IPS-20b (cell line): ENCODE results near the gene GRK5.

ENCODE experiments used
- H3K27ac ChIP-seq: one replicate; pipeline ENCODE4 v1.5.1; 2013; ENCODE audit warnings: low read length
- H3K27me3 ChIP-seq: 2 replicates; pipeline ENCODE4 v1.6.1; 2013; ENCODE audit warnings: mild to moderate bottlenecking, low read length, inconsistent platforms; ENCODE audit not compliant: insufficient read depth
- H3K36me3 ChIP-seq: 2 replicates; pipeline ENCODE4 v1.6.1; 2013; ENCODE audit warnings: low read depth, mild to moderate bottlenecking, inconsistent platforms, low read length, moderate library complexity; ENCODE audit not compliant: insufficient read depth
- H3K4me1 ChIP-seq: 2 replicates; pipeline ENCODE4 v1.6.1; 2013; ENCODE audit warnings: mild to moderate bottlenecking, control low read depth, inconsistent platforms, low read length, moderate library complexity; ENCODE audit not compliant: insufficient read depth
- H3K4me3 ChIP-seq: 2 replicates; pipeline ENCODE4 v1.5.1; 2013; ENCODE audit warnings: mild to moderate bottlenecking, low read length, inconsistent platforms
- H3K9ac ChIP-seq: 2 replicates; pipeline ENCODE4 v1.6.1; 2013; ENCODE audit warnings: low read depth, mild to moderate bottlenecking, inconsistent platforms, low read length, moderate library complexity
- H3K9me3 ChIP-seq: 2 replicates; pipeline ENCODE4 v1.6.1; 2013; ENCODE audit warnings: mild to moderate bottlenecking, low read depth, low read length, inconsistent platforms; ENCODE audit not compliant: insufficient read depth

Gene GRK5

GRCh38 chr10:119291223-119291900, 84.0 kb downstream of the GRK5 start:
- H3K36me3 ChIP-seq, result no peaks in the 10 kb centered on the region
- no peaks in the 10 kb centered on the region for H3K9me3 ChIP-seq
- no peak overlapping the region for H3K4me3 ChIP-seq
- H3K9ac ChIP-seq, result no peak overlapping the region
- no peaks in the 10 kb centered on the region for H3K4me1 ChIP-seq
- H3K27me3 ChIP-seq, result no peaks in the 10 kb centered on the region
- H3K27ac ChIP-seq, result no peak overlapping the region

GRCh38 chr10:119292968-119293760, 85.8 kb downstream of the GRK5 start:
- H3K9me3 ChIP-seq, result 0 out of 2 replicates have a peak, but pooled peaks cover 3% of the 10 kb centered on the region
- H3K9ac ChIP-seq, result no peak overlapping the region
- H3K4me3 ChIP-seq, result no peak overlapping the region
- no peaks in the 10 kb centered on the region for H3K27me3 ChIP-seq
- H3K27ac ChIP-seq, result no peak overlapping the region
- no peaks in the 10 kb centered on the region for H3K36me3 ChIP-seq
- H3K4me1 ChIP-seq, result no peaks in the 10 kb centered on the region

GRCh38 chr10:119296703-119297102, 89.3 kb downstream of the GRK5 start:
- Histone ChIP-seq H3K36me3 (no peaks in the 10 kb centered on the region), H3K4me3 (no peak overlapping the region), H3K9ac (no peak overlapping the region), H3K4me1 (no peaks in the 10 kb centered on the region), H3K9me3 (0 out of 2 replicates have a peak, but pooled peaks cover 3% of the 10 kb centered on the region), H3K27ac (no peak overlapping the region), H3K27me3 (no peaks in the 10 kb centered on the region)

- no peak overlapping the region for H3K4me3 ChIP-seq
- no peak overlapping the region for H3K9ac ChIP-seq
- no peak overlapping the region for H3K27ac ChIP-seq
- no peaks in the 10 kb centered on the region for H3K36me3 ChIP-seq
- H3K9me3 ChIP-seq, result 0 out of 2 replicates have a peak, but pooled peaks cover 3% of the 10 kb centered on the region
- no peaks in the 10 kb centered on the region for H3K27me3 ChIP-seq
- no peaks in the 10 kb centered on the region for H3K4me1 ChIP-seq
Observed at GRCh38 chr10:119297207-119297968, 90.0 kb downstream of the GRK5 start.

- Histone ChIP-seq H3K27me3 (no peaks in the 10 kb centered on the region), H3K9me3 (0 out of 2 replicates have a peak, but pooled peaks cover 3% of the 10 kb centered on the region), H3K9ac (no peak overlapping the region), H3K4me1 (no peaks in the 10 kb centered on the region), H3K4me3 (no peak overlapping the region), H3K27ac (no peak overlapping the region), H3K36me3 (no peaks in the 10 kb centered on the region)
Observed at GRCh38 chr10:119298810-119299209, 91.4 kb downstream of the GRK5 start.

GRCh38 chr10:119299531-119299930, 92.2 kb downstream of the GRK5 start:
- H3K4me1 ChIP-seq, result no peaks in the 10 kb centered on the region
- no peak overlapping the region for H3K4me3 ChIP-seq
- H3K36me3 ChIP-seq, result no peaks in the 10 kb centered on the region
- no peak overlapping the region for H3K9ac ChIP-seq
- no peaks in the 10 kb centered on the region for H3K27me3 ChIP-seq
- no peak overlapping the region for H3K27ac ChIP-seq
- H3K9me3 ChIP-seq, result 0 out of 2 replicates have a peak, but pooled peaks cover 3% of the 10 kb centered on the region

GRCh38 chr10:119301397-119301796, 94.0 kb downstream of the GRK5 start:
- Histone ChIP-seq H3K4me1 (no peaks in the 10 kb centered on the region; the same call in 1 of the 2 replicates), H3K4me3 (no peak overlapping the region), H3K9me3 (0 out of 2 replicates have a peak, but pooled peaks cover 3% of the 10 kb centered on the region), H3K36me3 (no peaks in the 10 kb centered on the region), H3K27me3 (no peaks in the 10 kb centered on the region), H3K27ac (no peak overlapping the region), H3K9ac (no peak overlapping the region)

GRCh38 chr10:119302172-119302571, 94.8 kb downstream of the GRK5 start:
- Histone ChIP-seq H3K27ac (no peak overlapping the region), H3K9me3 (0 out of 2 replicates have a peak, but pooled peaks cover 2% of the 10 kb centered on the region), H3K36me3 (no peaks in the 10 kb centered on the region), H3K4me1 (no peaks in the 10 kb centered on the region; the same call in 1 of the 2 replicates), H3K4me3 (no peak overlapping the region), H3K27me3 (no peaks in the 10 kb centered on the region), H3K9ac (no peak overlapping the region)

- H3K36me3 ChIP-seq, result no peaks in the 10 kb centered on the region
- no peak overlapping the region for H3K27ac ChIP-seq
- no peaks in the 10 kb centered on the region for H3K9me3 ChIP-seq
- H3K4me3 ChIP-seq, result no peak overlapping the region
- no peaks in the 10 kb centered on the region; the same call in 1 of the 2 replicates for H3K4me1 ChIP-seq
- no peaks in the 10 kb centered on the region for H3K27me3 ChIP-seq
- H3K9ac ChIP-seq, result no peak overlapping the region
Observed at GRCh38 chr10:119302591-119303253, 95.4 kb downstream of the GRK5 start.

GRCh38 chr10:119303886-119304285, 96.5 kb downstream of the GRK5 start:
- Histone ChIP-seq H3K9me3 (no peaks in the 10 kb centered on the region), H3K9ac (no peak overlapping the region), H3K4me1 (no peaks in the 10 kb centered on the region; the same call in 1 of the 2 replicates), H3K27me3 (no peaks in the 10 kb centered on the region), H3K36me3 (no peaks in the 10 kb centered on the region), H3K4me3 (no peak overlapping the region), H3K27ac (no peak overlapping the region)

- no peaks in the 10 kb centered on the region for H3K36me3 ChIP-seq
- H3K4me3 ChIP-seq, result no peak overlapping the region
- H3K27me3 ChIP-seq, result no peaks in the 10 kb centered on the region
- H3K9me3 ChIP-seq, result no peaks in the 10 kb centered on the region
- H3K4me1 ChIP-seq, result no peaks in the 10 kb centered on the region; the same call in 1 of the 2 replicates
- no peak overlapping the region for H3K9ac ChIP-seq
- H3K27ac ChIP-seq, result no peak overlapping the region
Observed at GRCh38 chr10:119304541-119304940, 97.2 kb downstream of the GRK5 start.
